HepG2 (cell line): Measurements from ENCODE around the gene CFAP92. TPM values are rescaled to one million over a fixed set of nuclear protein-coding genes. Genes with fewer than 3 reads are reported as not detected.

ENCODE experiments used
- ATAC-seq: fragments of 200-7000 bp; cut with Tn5 transposase; 3 replicates; pipeline ENCODE4 v1.9.1; 2020; ENCODE audit warnings: mild to moderate bottlenecking, moderate library complexity
- BruUV-seq: library from RNA; stranded (reverse); fragments of 400-500 nt; replicated peaks from 2 replicates; lab custom pipeline; 2021; lab: Mats Ljungman, UMichigan
- CTCF ChIA-PET: fragments of 300-600 bp; formaldehyde crosslinking; extraction: SDS; loops from one replicate; lab custom pipeline; 2021; ENCODE audit warnings: low total read pairs, inconsistent platforms, low intra/inter-chr PET ratio; lab: Yijun Ruan, JAX
- POLR2A ChIA-PET: fragments of 350-600 bp; sonication (Branson Sonifier 250); formaldehyde crosslinking; loops from one replicate; lab custom pipeline; 2020; ENCODE audit warnings: antibody characterized with exemption, inconsistent platforms; lab: Yijun Ruan, JAX
- DNase-seq: peaks from one replicate; pipeline ENCODE4 v3.0.0-alpha.2; 2015; ENCODE audit warnings: low spot score
- FAIRE-seq: peaks from 3 replicates; lab custom pipeline; 2011; peaks lifted over from hg19 to GRCh38; lab: Jason Lieb, UNC
- H2AFZ ChIP-seq: one replicate; pipeline ENCODE4 v1.6.1; 2011; ENCODE audit warnings: low read length, inconsistent platforms
- H3K27ac ChIP-seq: fragments of 300-600 bp; 3 replicates; pipeline ENCODE4 v1.8.0; 2011; ENCODE audit warnings: mixed run types, mild to moderate bottlenecking, mixed read lengths, low read length, inconsistent platforms; ENCODE audit not compliant: insufficient read depth; ENCODE audit errors: extremely low read length
- H3K27me3 ChIP-seq, 2 experiments: fragments of 200-600 bp in 1 of 2; 2 replicates in 1 of 2; 3 replicates in 1 of 2; pipeline versions ENCODE4 v1.6.0 to v1.8.0; 2011; ENCODE audit warnings: low read length in 2 of 2, mild to moderate bottlenecking in 2 of 2, moderate library complexity in 2 of 2, inconsistent platforms in 1 of 2; ENCODE audit not compliant: insufficient read depth in 2 of 2, control insufficient read depth in 1 of 2
- H3K36me3 ChIP-seq, 2 experiments: fragments of 200-600 bp in 1 of 2; replicated peaks in 1 of 2; 2 replicates in 1 of 2; 3 replicates in 1 of 2; pipeline versions ENCODE4 v1.5.1 to v1.8.0; 2011; ENCODE audit warnings: low read length in 2 of 2, inconsistent platforms in 1 of 2; ENCODE audit not compliant: insufficient read depth in 2 of 2, control insufficient read depth in 1 of 2
- H3K4me1 ChIP-seq: 2 replicates; pipeline ENCODE4 v1.5.1; 2012; ENCODE audit warnings: low read length, inconsistent platforms; ENCODE audit not compliant: insufficient read depth
- H3K4me2 ChIP-seq: 2 replicates; pipeline ENCODE4 v1.6.0; 2011; ENCODE audit warnings: low read depth, low read length, inconsistent platforms
- H3K4me3 ChIP-seq, 3 experiments: fragments of 200-600 bp in 1 of 3; sonication (generic), shearing (Covaris generic) in 1 of 3; replicated peaks in 1 of 3; 2 replicates each; pipeline ENCODE4 v1.5.1; 2011 to 2016; ENCODE audit warnings: low read length in 3 of 3, inconsistent platforms in 2 of 3, low read depth in 2 of 3, mild to moderate bottlenecking in 2 of 3, control low read depth in 1 of 3, mixed read lengths in 1 of 3; ENCODE audit not compliant: insufficient read depth in 1 of 3
- H3K79me2 ChIP-seq: one replicate; pipeline ENCODE4 v1.6.1; 2011; ENCODE audit warnings: low read length, inconsistent platforms; ENCODE audit not compliant: insufficient read depth
- H3K9ac ChIP-seq: 2 replicates; pipeline ENCODE4 v1.6.0; 2011; ENCODE audit warnings: mild to moderate bottlenecking, low read depth, low read length, inconsistent platforms; ENCODE audit not compliant: insufficient read depth
- H3K9me3 ChIP-seq: 2 replicates; pipeline ENCODE4 v1.5.1; 2012; ENCODE audit warnings: mild to moderate bottlenecking, low read length
- H4K20me1 ChIP-seq: 2 replicates; pipeline ENCODE4 v1.6.0; 2011; ENCODE audit warnings: inconsistent platforms, mild to moderate bottlenecking, low read length, moderate library complexity; ENCODE audit not compliant: insufficient read depth
- AKNA ChIP-seq: sonication (generic); formaldehyde crosslinking; IDR thresholded peaks from 2 replicates; pipeline ENCODE4 v1.4.0; 2020; ENCODE audit warnings: missing genetic modification reagents, borderline replicate concordance
- KIAA2018 ChIP-seq: sonication (generic); formaldehyde crosslinking; IDR thresholded peaks from 2 replicates; pipeline ENCODE4 v1.5.0; 2020; ENCODE audit warnings: mild to moderate bottlenecking, missing genetic modification reagents, borderline replicate concordance
- MATR3 ChIP-seq: sonication (generic); formaldehyde crosslinking; IDR thresholded peaks from 2 replicates; pipeline ENCODE4 v1.4.0; 2020; ENCODE audit warnings: missing genetic modification reagents
- RBFOX2 ChIP-seq: fragments of 200-400 bp; formaldehyde crosslinking; IDR thresholded peaks from 2 replicates; pipeline ENCODE4 v1.6.1; 2017; ENCODE audit warnings: low read depth, mild to moderate bottlenecking, low read length
- ZFP36L1 ChIP-seq: sonication (generic); formaldehyde crosslinking; IDR thresholded peaks from 2 replicates; pipeline ENCODE4 v1.8.0; 2022; ENCODE audit warnings: mild to moderate bottlenecking, missing genetic modification reagents, moderate library complexity
- ZNF160 ChIP-seq: sonication (generic); formaldehyde crosslinking; IDR thresholded peaks from 2 replicates; pipeline ENCODE4 v1.8.0; 2022; ENCODE audit warnings: mild to moderate bottlenecking, inconsistent platforms, missing genetic modification reagents
- ZNF629 ChIP-seq: sonication (generic); formaldehyde crosslinking; conservative IDR thresholded peaks from 2 replicates; pipeline ENCODE4 v1.5.0; 2020; ENCODE audit warnings: missing genetic modification reagents
- ZNF761 ChIP-seq: sonication (generic); formaldehyde crosslinking; conservative IDR thresholded peaks from 2 replicates; pipeline ENCODE4 v1.4.0; 2020; ENCODE audit warnings: mild to moderate bottlenecking, missing genetic modification reagents
- ZNF883 ChIP-seq: sonication (generic); formaldehyde crosslinking; IDR thresholded peaks from 2 replicates; pipeline ENCODE4 v1.5.1; 2020; ENCODE audit warnings: mild to moderate bottlenecking, missing genetic modification reagents; ENCODE audit errors: not compliant biosample characterization
- WGBS: methylation state at CpG from one replicate; pipeline ENCODE4 v1.1.6; 2017; ENCODE audit warnings: low lambda C conversion rate; 5-methylcytosine and 5-hydroxymethylcytosine counted together
- in situ Hi-C: cut with HindIII; loops from 2 replicates; pipeline ENCODE4 v1.10.0; 2017; ENCODE audit warnings: low pct_unique_long_range_greater_than_20kb; ENCODE audit not compliant: extremely low pct_ligation_motif_present
- intact Hi-C: fragments of 100-400 bp; cut with micrococcal nuclease; formaldehyde crosslinking; loops from one replicate; pipeline ENCODE4 v1.10.0; 2022; ENCODE audit not compliant: unreplicated experiment
- polyA plus RNA-seq, 8 experiments: library from polyadenylated mRNA; depleted of rRNA in 3 of 8; stranded (reverse) in 7 of 8; unstranded in 1 of 8; fragments of >200 nt; fragmentation: Illumina TruSeq in 4 of 8; extraction: Trizol in 4 of 8; gene quantifications; 2 replicates each; pipeline versions ENCODE4 v1.2.1 to v1.2.3, GENCODE V29; 2011 to 2016; ENCODE audit warnings: low read depth in 4 of 8, missing spikeins in 1 of 8, mixed read lengths in 1 of 8; ENCODE audit not compliant: insufficient read depth in 1 of 8
- total RNA-seq, 5 experiments: library from RNA; depleted of rRNA; stranded (reverse); fragments of >200 nt; fragmentation: Illumina TruSeq; extraction: Trizol; gene quantifications; 2 replicates each; pipeline ENCODE4 v1.2.3, GENCODE V29; 2016; ENCODE audit warnings: low read depth in 1 of 5

Gene CFAP92
- total and polyA plus RNA-seq, 2 of the 13 experiments (the other 11 are each of a cell fraction or from before 2014, with no cell fraction given), result 0.18 to 0.46 TPM

GRCh38 chr3:129037093-129037419, 43.2 kb upstream of the CFAP92 start:
- H3K9me3 ChIP-seq, result no peaks in the 10 kb centered on the region
- ATAC-seq (no peak), DNase-seq (no peak), FAIRE-seq (no peak)
- peaks cover 3 to 31% of the 10 kb centered on the region in 2 experiments; a peak in 3 of 5 replicates for H3K27me3 ChIP-seq
- peaks cover 20% of the 10 kb centered on the region for H3K4me1 ChIP-seq
- H3K27ac ChIP-seq, result no peak overlapping the region
- TF ChIP-seq AKNA, result no peak
- peak; percentile 62 for TF ChIP-seq ZNF629 (CRISPR knock-in tag)
- TF ChIP-seq RBFOX2, result no peak
- no peak for TF ChIP-seq ZNF883 (CRISPR knock-in tag)
- no peak for TF ChIP-seq ZFP36L1 (CRISPR knock-in tag)
- no peak for TF ChIP-seq MATR3 (CRISPR knock-in tag)
- no peak for TF ChIP-seq ZNF761 (CRISPR knock-in tag)
- TF ChIP-seq KIAA2018 (CRISPR knock-in tag), result no peak
- TF ChIP-seq ZNF160 (CRISPR knock-in tag), result no peak
- H3K9ac ChIP-seq, result no peak overlapping the region
- ChIA-PET CTCF (no interaction called here), POLR2A (no interaction called here)
- in situ Hi-C loops (no loop called here), intact Hi-C loops (no loop called here)
- H3K36me3 ChIP-seq, result no peaks in the 10 kb centered on the region
- H3K4me2 ChIP-seq, result no peak overlapping the region
- no TSS peak for BruUV-seq
- no peak overlapping the region for H2AFZ ChIP-seq
- H3K4me3 ChIP-seq, result no peak overlapping the region
- no peaks in the 10 kb centered on the region for H3K79me2 ChIP-seq
- no peaks in the 10 kb centered on the region for H4K20me1 ChIP-seq
- WGBS, result 0% methylated on average over 2 of the region's 2 CpGs
